Hematopoietic multipotent progenitor cell treated with erythropoietin and hydrocortisone succinate and interleukin-3 and kit ligand, for 6 days (in vitro differentiated cells): ENCODE results near the gene S100PBP.

ENCODE experiments used
- DNase-seq: peaks from one replicate; pipeline ENCODE4 v3.0.0-alpha.2; 2015

The S100PBP gene

DNA sequence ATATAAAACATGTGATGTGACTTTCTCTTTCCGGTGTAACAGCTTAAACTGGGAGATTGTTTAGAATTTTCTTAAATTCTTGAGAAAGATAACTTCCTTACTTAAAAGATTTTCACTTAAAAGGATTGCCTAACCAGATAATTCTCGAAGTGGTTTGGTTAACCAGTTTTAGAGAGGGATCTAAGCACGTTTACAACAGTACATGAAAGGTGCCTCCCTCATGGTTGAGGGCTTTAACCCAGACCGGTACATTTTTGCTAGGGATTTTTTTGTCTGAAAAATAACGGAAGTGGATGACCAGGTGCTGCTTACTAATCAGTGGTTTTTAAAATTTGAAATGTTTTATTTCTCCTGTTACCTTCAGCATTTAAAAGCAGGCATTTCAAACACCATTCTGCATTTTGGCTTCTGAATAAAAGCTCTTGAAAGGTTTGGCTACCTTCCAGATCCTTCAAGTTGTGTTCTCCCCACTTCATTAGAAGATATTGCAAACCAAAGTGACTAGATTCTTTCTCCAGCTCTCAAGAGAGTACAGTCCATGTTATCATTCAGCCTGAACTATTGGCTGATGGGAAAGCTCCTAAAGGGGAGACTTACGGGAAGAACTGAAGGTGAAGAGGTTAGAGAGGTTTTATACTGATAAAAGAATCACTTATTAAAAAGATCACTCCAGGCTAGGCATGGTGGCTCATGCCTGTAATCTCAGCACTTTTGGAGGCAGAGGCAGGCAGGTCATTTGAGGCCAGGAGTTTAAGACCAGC lies 12.8 kb downstream of the S100PBP start:
- DNase-seq, result no peak

DNA sequence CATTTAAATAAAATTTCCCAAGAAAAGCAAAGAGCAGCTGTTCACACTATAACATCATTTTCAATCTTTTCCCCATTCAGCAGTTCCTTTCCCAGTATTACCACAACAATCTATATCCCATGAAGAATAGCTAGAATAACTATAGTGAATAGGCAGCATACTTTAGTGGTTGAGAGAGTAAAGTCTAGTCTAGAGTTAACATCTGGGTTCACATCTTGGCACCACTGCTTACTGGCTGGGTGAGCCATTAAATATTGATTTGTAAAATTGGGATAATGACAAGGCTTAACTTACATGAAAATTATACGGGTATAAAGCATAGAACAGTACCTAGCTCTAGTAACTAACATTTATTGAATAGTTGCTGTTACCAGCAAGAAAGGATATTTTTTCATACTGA lies 14.4 kb downstream of the S100PBP start:
- no peak for DNase-seq

DNA sequence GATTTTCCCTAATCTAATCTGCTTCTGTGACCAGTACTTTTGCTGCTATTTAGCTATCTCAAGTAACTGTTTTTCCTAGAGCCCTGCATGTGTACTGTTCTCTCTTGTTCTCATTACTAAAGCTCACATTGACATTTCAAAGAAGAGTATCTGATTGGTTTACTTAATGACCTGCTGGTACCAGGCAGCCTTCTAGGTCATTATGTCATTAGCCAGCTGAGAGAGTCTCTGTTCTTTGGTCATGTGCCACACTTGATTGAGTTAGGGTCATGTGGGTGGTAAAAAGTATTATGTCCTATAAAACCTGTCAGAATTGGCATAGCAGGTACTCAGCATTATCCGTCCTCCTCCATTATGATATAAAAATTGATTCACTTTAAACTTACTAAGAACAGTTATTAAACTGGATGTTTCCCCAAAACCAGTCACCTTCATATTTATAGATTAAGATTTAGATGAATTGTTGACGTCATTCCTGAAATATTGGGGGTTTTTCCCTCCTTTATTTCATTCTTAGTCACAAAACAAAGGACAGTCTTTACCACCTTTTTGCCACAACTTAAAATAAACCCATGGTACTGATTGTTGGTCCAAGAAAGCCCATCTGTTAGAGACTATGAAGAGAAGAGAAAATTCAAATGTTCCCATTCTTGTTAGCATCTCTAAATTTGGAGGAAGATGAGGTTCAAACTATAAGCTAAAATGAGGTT lies 31.1 kb downstream of the S100PBP start:
- no peak for DNase-seq

DNA sequence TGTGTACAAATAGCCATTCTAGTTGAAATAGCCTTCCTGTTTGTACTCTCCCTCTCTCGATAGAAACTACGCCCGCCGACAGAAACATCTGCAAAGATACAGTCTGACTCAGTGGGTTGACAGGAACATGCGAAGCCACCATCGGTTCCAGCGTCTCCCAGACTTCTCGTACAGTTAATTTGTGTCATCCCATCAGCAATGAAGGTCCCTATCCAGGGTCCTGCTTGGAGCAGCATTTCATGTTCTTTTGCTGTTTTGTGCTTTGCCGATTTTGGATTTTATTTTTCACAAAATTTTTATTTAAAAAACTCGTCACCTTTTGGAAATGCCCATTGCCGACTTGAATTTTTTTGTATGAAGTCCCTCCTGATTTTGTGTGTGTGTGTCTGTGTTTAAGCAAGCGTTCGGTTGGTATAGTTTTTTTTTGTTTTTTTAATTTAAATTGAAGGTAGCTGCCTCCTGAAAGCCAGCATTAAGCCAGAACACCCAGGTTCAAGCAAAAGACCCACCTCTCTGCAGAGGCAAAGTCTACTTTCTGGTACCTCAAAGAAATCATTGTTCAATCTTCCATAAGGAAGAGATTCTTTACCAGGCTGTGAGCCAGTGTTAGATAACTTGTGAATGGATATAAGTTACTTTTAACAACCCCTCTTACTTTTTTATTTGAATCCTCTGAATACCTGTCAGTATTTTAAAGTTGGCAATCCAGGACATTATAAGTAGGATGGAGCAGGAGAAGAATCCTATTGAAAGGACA lies 38.6 kb downstream of the S100PBP start:
- no peak for DNase-seq

DNA sequence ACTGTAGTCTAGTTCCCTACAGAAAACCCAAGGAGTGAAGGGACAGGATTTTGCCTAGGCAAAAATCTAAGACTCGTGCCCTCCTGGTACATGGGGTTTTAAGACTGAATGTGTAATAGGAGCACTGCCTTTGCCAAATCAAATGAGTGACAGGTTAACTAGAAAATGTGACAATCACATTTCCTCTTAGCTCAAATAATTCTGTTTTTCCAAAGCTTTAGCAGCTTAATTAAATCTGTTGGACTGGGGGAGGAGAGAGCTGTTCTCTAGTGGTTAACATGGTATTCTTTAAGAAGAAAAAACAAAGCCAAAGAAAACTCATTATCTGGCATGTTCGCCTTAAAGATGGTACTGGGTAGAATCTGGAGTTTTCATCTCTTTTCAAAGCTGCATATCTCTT lies 40.7 kb downstream of the S100PBP start:
- DNase-seq, result no peak

DNA sequence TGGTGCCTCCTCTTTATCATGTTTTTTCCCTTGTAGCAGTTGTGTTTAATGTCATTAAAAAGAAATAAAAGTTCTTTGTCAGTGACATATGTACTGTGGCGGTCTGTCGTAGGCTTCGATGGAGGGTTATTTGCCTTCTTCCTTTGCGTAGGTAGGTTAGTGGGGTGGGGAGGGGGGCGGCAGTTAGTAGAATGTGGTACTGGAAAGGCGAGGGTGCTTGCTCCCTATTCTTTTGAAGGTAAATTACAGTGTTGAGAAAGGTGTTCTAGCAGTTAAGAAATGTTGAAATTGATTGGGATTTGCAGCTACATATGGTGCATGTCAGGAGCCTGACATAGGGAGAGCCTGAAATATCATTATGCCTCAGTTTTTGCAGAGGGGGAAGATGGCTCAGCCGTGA lies 41.3 kb downstream of the S100PBP start:
- DNase-seq, result no peak

DNA sequence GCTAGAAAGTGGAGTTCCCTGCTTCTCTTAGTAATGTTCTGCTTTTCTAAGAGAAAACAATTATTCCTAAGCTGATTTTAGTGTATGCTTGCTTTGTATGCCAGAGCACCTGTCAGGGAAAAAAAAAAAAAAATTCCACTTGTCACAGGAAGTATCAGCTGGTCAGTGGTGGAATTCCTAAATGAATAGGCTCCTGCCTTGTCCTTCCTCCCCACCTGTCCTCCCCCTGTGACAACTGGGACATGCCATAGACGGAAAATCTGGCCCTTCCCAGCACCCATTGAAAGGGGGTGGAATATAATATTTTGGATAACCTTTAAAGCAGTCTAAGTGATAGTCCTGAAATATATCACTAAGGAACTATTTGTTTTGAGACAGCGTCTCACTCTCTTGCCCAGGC lies 42.5 kb downstream of the S100PBP start:
- DNase-seq, result no peak

DNA sequence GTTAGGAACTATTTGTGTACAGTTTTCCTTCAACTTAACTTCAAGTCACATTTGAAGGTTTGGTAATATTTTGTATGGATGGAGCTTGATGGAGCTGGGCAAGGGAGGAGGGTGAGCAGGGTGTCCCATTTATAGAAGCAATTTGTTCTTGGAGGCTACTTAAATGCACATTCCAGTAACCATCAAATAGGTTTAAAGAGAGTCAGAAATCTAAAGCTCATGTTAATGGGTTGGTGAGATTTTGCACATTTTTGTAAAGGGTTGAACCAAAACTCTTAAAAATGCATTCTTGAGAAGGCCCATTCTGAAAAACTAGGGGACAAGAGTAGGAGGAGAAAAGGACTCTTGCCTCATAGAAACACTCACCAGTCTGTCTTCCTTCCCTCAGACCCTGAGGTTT lies 43.1 kb downstream of the S100PBP start:
- no peak for DNase-seq

DNA sequence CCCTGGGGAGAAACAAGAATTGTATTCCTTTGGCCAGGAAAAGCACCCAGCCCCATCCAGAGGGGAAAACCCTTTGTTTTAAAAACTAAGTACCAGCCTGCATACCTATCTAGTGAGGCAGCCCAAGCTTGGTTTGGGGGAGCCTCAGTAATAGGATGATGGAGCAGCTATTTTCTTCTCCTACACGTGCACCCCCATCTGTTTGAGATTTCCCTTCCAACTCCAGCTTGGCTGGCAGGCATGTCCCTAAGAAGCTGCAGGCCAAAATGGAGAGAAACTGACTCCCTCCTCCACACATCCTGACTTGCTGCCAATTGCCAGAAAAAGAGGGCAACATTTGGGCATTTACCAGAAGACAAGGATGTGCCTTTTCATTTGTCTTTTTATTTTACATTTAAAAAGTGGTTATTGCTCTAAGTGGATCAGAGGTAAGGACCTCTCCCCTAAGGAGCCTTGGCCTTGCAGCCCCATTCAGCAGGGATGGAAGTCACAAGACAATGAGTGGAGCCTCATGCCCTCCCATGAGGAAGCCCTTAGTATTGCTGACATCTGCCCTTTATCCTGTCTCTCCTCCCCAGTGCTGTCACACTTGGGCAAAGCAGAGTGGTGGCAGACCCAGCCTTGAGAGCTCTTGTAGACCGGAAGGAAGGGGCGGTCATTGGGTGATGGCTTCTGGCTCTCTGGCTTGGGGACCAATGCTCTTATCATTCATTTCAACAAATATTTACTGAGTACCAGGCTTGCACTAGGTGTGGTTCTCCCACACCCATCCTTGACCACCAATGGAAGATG lies 44.6 kb downstream of the S100PBP start:
- DNase-seq, result no peak

DNA sequence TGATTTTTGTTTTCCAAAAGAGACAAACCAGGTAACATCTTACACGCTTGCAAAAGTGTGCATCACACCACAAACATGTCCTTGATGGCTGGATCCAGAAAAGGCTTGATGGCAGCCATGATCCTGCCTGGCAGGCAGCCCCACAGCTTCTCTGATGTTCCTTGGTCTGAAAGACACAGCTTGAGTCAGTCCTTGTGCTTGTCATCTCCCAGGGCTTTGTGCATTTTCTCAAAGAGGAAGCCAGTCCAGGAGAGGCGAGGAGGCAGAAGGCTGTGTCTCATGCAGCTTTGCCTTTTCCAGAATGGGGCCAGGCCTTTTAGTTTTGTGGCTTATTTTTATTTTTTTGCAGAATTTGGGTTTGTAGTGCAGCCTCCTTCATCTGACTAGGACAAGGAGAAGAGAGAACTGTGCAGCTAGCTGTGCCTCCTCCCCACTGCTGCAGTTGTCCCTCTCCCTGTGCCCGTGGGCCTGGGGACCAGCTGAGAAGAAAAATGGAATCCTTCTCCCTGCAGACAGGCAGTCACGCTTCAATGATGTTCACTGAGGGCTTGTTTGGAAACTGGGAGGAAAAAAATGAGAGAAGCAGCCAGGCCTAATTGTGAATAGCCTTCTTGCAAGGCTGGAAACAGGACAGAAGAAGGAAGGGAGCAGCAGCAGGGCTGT lies 45.9 kb downstream of the S100PBP start:
- no peak for DNase-seq

DNA sequence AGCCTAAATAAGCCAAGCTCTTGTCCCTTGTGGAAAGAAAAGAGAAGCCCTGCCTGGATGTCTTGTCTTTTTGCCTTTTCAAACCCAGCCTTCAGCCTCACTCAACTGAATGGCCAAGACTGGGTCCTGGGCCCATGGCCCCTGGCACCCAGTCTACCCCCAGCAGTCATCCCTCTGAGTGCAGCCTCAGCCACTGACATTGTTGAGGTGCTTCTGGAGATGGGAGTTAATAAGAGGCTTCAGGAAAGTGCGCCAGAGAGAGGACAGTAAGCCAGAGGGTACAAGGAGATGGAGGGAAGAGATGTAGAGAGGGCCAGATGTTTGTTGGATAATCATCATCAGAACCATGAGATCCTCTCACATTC lies 46.4 kb downstream of the S100PBP start:
- no peak for DNase-seq

DNA sequence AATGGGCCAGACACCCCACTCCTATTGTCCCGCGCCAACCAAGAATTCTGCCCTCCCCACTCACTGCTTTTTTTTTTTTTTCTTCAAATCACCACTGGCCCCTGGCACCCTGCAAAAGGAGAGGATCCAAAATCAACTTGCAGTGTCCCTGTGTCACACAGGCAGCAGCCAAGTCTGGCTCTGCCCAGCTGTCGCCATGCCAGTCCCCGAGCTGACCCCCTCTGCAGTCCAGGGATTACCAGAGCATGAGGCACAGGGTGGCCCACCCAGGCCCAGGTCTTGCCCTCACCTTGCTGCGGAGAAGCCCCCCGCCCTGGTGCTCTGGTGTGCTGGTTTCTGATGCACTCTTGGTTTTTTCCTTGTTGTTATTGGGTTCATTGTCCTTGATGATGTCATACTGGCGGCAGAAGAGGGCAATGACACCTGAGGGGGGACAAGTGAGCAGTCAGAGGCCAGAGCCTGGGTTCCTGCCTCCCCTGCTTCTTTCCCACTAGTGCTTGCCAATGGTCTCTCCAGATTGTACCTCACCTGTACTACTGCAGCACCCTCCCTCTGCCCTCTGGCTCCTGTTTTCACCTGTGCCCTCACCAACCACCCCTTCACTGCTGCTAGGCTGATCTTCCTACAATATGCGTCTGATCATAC lies 47.0 kb downstream of the S100PBP start:
- no peak for DNase-seq

DNA sequence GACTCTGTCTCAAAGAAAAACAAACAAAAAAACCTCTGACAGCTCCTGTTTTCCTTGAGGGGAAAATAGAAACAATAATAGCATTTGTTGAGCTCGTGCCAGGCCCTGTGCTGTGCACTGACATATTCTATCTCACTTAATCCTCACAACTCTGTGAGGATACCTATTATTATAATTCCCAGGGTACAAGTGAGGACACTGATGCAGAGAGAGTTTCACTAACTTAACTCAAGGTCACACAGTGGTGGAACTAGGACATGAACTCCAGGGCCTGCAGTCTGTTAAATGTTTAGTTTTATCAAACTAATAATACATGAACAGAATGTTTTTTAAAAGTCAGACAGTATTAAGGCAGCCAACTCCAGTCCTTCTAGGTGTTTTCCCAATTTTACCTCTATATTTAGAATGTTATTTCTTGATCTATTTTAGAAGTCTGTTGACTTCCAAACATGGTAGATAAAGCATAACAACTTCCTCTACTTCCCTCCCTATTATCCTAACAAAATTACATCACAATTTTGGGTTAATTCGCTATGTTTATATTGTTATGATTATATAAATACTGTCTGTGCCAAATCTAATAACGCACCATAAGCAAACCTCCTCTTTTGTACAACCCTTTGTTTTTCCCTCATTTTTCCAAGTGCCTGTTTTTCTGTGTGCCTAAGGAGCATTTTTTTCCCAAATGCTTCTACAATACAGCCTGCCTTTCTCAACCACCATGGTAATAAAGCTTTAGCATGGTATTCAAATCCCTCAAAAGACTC lies 48.4 kb downstream of the S100PBP start:
- DNase-seq, result no peak

DNA sequence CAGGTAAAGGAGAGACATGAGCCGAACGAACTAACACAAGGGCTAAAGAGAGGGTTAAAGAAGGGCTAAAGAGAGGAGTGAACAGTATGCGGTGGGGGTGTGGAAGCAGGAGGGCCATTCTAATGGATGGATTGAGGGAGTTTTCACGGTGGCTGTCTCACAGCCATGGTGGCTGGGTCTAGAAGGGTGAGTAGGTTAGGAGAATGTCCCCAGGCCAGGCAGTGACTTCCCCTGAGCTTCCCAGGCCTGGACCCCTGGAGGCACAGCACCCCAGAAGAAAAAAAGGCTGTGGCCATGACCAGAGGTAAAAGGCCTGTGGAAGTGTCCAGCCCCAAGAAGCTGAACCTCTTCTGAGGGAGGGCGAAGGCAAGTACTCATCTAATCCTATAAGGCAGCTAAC lies 49.7 kb downstream of the S100PBP start:
- no peak for DNase-seq

DNA sequence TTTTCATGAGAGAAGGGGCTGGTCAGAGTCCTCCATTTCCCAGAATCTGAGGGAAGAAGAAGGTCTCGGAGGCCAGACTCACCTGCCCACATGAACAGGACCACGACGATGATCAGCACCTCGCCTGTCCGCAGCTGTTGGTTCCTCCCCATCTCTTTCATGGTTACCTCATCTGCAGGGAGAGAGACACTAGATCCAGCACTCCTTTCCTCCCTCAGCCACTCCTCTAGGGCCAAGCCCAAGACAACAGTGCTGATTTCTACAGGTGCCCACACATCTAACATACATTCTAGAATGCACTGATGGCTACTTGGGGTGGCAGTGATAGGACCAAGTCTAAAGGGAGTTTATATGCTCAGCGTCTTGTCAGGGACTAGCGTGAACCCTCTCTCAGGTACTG lies 50.2 kb downstream of the S100PBP start:
- no peak for DNase-seq

DNA sequence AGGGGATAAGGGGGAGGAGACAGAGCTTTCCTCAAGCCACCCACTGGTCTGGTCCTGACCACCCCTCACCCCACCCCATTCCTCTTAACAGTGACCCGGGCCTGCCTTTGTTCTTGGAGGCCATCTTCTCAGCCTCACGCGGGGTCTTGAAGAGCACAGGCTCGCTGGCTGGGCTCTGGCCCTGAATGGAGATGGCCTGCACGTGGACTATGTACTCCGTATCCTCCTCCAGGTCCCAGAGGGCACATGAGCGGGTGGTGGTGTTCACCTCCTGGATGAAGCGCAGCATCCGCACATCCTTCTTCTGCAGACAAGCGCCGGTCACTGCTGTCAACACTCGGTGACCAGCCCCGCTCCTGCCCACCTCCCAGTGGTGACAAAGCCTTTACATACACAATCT lies 50.6 kb downstream of the S100PBP start:
- no peak for DNase-seq

DNA sequence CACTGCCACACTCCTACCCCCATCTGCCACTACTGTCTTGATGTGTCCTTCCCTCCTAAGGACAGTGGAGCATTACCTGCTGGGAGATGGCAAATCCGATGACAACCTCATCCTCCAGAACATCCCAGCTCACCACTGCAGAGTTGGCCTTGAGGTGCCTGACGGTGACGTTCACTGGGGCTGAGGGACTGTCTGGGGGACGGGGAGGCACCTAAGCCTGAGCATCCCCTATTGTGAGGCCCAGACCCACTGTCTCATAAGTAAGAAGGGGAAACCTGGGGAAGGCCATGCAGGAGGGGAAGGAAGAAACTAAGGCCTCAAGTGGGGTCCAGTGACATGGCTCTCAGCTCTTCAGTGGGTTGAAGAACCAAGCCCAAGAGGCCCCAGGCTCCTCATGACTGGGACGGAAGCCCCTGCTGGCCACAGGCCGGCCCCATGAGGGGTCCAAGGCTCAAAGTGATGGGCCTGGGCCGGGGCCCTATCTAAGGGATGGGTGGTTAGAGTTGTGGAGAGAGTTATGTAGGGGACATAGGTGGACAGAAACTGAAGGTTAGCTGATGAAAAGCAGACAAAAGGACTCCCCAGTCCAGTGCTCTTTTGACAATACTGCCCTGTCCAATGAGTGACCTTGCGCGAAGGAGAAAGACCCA lies 51.5 kb downstream of the S100PBP start:
- no peak for DNase-seq

DNA sequence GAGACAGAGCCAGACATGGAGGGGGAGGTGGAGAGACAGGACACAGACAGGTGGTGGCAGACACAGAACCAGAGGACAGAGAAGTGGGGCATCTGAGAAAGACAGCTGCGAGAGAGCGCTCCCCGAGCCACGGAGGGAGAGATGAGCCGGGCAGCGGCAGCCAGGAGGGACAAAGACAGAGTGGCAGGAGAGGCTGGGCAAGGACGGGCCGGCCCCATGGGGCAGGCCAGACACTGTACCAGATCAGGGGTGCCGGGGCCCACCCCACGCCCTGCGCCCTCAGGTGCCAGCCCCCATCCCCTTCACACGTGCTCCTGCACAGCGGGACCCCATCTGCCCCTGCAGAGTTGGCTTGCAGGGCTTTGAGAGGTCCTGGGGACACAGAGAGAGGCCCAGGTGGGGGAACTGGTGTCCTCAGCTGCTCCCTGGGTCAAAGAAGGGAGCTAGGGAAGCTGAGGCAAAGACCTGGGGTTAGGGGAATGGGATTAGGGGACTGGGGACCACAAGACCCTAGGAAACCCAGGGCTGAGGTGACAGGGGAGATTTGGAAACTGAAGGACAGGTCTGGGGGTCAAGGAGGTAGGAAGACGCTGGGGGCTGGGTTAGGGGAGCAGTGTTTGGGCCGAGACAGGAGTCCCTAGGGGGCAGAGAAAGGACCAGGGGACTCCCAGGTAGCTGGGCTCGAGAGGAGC lies 52.6 kb downstream of the S100PBP start:
- DNase-seq, result no peak

DNA sequence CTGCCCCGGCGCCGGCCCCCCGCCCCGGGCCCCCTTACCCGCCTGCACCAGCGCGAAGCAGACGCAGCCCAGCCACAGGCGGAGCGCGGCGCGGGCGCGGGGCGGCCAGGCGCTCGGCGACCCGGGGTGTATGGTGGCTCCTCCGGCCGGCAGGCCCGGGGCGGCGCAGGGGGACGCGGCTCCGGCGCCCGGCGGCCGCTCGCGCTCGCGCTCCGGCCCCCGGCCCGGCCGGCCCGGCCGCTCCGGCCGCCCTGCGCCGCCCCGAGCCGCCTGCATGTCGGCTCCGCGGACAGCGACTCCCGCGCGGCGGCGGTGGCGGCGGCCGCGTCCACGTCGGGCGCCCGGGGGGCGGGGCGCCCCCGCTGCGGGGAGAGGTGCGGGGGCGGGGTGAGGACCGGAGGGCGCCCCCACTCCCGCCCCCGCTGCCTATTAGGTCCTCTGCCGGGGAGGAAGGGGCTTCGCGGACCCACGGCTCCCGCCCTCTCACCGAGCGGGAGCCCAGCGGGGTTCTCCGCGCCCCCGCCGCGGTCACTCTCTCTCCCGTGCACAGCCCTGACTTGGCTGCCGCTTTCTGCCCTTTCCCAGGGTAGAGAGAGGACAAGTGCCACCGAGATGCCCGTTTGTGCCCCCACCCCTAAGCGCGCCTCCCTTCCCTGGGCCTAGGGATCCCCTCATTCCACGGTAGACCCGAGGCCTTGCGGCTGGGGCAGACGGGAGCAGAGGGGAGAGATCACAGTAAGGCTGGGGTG lies 53.3 kb downstream of the S100PBP start, which contains the start of gene FNDC5:
FNDC5 (minus strand) TSS at position 298 of the 749 bp plus-strand sequence.
- DNase-seq, result peak; percentile 37
